Stimulated activated CD4-positive, alpha-beta T cell treated with anti-CD3 and anti-CD28 coated beads, TNF-alpha, amount 100 ng/mL, for 1 hour (primary cell): ENCODE data around the gene NAV2.

Experiments
- DNase-seq, 3 donors: peaks; one replicate each; pipeline ENCODE4 v3.0.0-alpha.2; 2020; ENCODE audit warnings: low read depth in 3 of 3, low spot score in 1 of 3

Gene NAV2

GRCh38 chr11:19742588-19743292 is 30.1 kb downstream of the NAV2 start:
- peak; percentile 30 to 46 (median 36) for DNase-seq

DNA sequence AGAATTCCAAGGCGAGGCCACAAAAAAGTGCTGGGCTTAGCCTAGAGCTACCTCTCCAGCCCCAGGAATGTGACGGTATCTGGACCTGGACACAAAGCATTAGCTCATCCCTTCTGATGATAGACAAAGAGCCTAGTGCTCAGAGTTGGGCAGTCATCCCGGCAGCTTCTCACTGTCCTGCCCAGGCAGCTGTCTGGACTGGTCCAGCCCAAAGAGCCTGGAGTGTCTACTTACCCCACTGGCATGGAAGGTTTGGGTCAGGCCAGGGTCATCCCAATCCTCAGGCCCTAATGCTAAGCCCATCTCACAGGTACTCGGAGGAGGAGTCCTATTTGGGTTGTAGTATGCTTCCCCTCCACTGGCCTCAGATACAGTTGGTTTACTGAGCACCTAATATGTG is 31.0 kb downstream of the NAV2 start:
- no peak for DNase-seq

GRCh38 chr11:19744130-19744529 is 31.5 kb downstream of the NAV2 start:
- DNase-seq = no peak

DNA sequence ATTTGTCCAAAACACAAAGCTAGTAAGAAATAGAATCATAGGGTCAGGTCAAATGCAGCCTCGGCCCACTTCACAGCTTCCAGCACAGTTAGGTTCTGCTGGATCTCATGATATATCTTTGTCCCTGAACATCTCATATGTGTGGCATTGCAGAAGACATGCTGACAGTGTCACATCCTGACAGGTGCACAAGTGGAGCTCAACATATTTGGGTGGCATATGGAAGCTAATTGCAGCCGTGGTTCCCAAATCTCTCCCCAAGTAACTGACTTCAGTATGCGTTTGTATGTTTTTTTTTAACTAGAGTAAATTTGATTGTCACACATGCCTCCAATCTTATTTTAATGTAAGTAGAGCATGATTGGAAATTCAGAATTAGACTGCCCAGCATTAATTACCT is 33.4 kb downstream of the NAV2 start:
- DNase-seq = no peak

- DNase-seq = no peak
Measured at GRCh38 chr11:19747634-19748033, 35.0 kb downstream of the NAV2 start.

DNA sequence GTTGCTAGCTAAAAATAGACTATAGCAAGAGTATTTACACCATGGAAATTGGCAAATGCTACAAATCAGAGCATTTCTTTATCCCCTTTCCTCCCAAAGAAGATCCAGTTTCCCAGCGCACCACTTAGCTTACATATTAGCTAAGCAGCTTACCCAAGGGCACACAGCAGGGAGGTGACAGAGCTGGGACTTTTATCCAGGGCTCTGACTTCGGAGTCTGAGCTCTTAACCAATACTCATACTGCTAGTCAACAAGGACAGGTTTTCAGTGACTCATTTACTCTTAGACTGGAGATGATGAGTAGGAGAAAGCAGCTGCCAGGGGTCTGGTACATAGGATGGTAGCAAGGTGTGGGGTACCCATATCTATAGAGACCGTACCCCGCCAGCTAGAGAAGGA is 38.4 kb downstream of the NAV2 start:
- DNase-seq = no peak

GRCh38 chr11:19753451-19754106 is 40.9 kb downstream of the NAV2 start:
- DNase-seq = no peak

GRCh38 chr11:19756675-19757475 is 44.2 kb downstream of the NAV2 start:
- DNase-seq = no peak

DNA sequence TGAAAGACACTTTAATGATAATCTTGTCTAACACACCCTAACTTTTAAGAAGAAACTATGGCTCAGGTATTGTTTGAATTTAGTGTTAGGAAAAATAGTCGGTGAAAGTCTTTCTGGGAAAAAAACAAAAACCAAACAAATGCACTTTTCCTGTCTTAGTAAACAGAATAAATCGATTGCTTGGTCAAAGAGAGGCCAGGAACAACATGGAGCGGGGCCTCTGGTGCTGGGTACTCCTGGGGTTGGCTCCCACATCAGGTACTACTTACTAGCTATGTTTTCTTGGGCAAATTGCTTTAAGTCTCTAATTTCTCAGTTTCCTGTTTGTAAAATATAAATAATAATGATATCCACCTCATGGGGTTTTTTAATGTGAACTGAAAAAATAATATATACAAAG is 46.8 kb downstream of the NAV2 start:
- no peak for DNase-seq

GRCh38 chr11:19762266-19762665 is 49.6 kb downstream of the NAV2 start:
- no peak for DNase-seq

DNA sequence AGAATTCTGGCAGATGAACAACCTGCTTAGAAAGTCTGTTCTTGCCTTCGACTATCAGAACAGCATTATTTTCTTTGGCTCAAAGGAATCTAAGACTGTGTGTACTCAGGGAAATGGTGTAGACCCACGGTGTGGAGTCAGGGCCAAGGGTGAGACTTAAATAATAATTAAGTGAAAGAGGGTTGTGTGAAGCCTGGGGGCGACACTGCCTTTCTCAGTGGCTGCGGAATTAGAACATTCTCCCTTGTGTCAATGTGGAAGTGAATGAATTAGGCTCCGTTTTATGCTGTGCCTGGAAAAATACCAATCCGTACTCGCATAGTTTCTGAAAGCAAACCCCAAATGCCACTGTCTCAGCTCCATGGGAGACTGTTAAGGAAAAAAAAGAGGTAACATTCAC is 50.7 kb downstream of the NAV2 start:
- DNase-seq = no peak

DNA sequence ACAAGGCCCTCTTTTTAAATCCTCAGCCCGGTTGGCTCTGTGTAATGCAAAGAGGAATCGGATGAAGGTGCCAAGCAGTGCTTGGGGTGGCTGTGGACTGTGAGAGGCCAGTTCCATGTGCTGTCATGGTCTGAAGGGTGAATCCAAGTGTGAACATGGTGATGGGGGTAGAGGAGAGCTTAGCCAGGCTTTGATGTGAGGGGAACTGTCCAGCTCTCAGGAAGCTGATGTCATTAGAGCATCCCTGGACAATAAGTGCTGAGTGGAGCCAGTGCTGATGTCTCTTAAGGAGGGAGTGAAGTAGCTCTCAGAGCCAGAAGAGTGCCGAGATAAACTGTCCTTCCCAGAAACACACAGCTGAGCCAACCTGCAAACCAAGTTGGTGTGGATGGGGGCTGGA is 53.6 kb downstream of the NAV2 start:
- no peak for DNase-seq

- DNase-seq = no peak
Measured at GRCh38 chr11:19766810-19767209, 54.2 kb downstream of the NAV2 start.

DNA sequence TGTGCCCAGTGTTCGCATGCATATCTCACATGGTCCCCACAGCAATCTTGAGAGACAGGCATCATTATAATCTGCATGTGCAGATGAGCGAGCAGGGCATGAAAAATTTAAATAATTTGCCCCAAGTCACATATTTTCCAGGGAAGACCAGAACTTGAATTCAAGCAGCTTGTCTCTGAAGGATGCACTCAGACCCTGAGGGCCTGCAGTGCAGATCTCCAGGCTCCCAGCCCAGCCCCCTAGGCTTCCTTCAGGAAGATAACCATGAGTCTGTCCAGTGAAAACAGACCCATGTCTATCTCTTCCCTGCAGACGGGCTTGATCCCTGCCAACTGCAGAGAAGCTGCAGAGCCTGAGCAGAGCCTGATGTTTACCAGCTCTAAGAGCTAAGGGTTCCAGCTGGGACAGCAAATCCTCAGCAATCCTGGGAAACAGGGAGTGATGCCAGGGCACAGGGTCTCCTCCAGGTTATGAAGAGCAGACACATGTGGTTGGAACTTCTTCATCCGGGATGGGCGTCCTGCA is 55.1 kb downstream of the NAV2 start:
- no peak for DNase-seq

- no peak for DNase-seq
Measured at GRCh38 chr11:19768197-19768596, 55.6 kb downstream of the NAV2 start.

GRCh38 chr11:19768815-19769214 is 56.2 kb downstream of the NAV2 start:
- DNase-seq = no peak

GRCh38 chr11:19769820-19770219 is 57.2 kb downstream of the NAV2 start:
- DNase-seq = no peak

GRCh38 chr11:19770277-19770676 is 57.6 kb downstream of the NAV2 start:
- DNase-seq = no peak

DNA sequence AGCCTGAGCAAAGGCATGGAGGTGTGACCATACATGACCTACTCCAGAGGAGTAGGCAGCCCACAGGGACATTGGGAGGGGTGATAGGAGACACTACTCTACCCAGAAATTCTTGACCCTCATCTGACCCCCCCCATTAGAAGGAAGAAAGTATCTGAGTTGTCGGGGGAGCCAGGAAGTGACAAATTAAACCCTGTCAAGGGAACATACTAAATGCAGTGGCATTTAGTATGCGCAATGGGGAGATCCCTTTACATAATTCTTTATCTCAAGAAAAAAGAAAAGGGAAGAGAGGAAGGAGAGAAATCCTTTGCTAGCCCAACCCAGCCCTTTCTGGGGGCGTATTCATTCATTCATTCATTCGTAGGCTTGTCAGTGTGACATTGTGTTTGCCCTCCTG is 58.8 kb downstream of the NAV2 start:
- DNase-seq = no peak

GRCh38 chr11:19772480-19772879 is 59.8 kb downstream of the NAV2 start:
- DNase-seq = no peak

GRCh38 chr11:19774329-19774728 is 61.7 kb downstream of the NAV2 start:
- DNase-seq = no peak
